H1 (cell line): ENCODE measurements around the gene NFIX. TPM values are rescaled to one million over a fixed set of nuclear protein-coding genes. Genes with fewer than 3 reads are reported as not detected.

ENCODE experiments used
- CTCF ChIA-PET: fragments of 300-600 bp; sonication (Branson Sonifier 250); formaldehyde crosslinking; loops from one replicate; lab custom pipeline; 2021; ENCODE audit not compliant: partially characterized antibody; lab: Charles Lee
- POLR2A ChIA-PET: fragments of 300-600 bp; sonication (Branson Sonifier 250); formaldehyde crosslinking; loops from one replicate; lab custom pipeline; 2021; ENCODE audit warnings: inconsistent platforms; ENCODE audit not compliant: partially characterized antibody; lab: Charles Lee
- DNase-seq, 2 experiments: peaks; one replicate each; pipeline versions ENCODE4 v3.0.0 to v3.0.0-alpha.2; 2010 to 2022; ENCODE audit warnings: low spot score in 2 of 2, low read depth in 1 of 2, mixed read lengths in 1 of 2
- FAIRE-seq: peaks from 2 replicates; lab custom pipeline; 2011; peaks lifted over from hg19 to GRCh38; lab: Jason Lieb, UNC
- H2AFZ ChIP-seq: 2 replicates; pipeline ENCODE4 v1.8.1; 2012; ENCODE audit warnings: low read length, inconsistent platforms
- H2AK5ac ChIP-seq: 2 replicates; pipeline ENCODE4 v1.6.1; 2013; ENCODE audit warnings: low read depth, low read length
- H2BK120ac ChIP-seq: replicated peaks from 2 replicates; pipeline ENCODE3; 2013; ENCODE audit warnings: low read depth, low read length, inconsistent platforms
- H2BK12ac ChIP-seq: 2 replicates; pipeline ENCODE4 v1.6.1; 2013; ENCODE audit warnings: low read depth, low read length
- H2BK15ac ChIP-seq: 2 replicates; pipeline ENCODE4 v1.6.1; 2013; ENCODE audit warnings: low read length
- H2BK20ac ChIP-seq: 2 replicates; pipeline ENCODE4 v1.6.1; 2013; ENCODE audit warnings: low read length
- H2BK5ac ChIP-seq: 2 replicates; pipeline ENCODE4 v1.6.1; 2013; ENCODE audit warnings: low read depth, low read length
- H3K14ac ChIP-seq: 2 replicates; pipeline ENCODE4 v1.6.1; 2013; ENCODE audit warnings: inconsistent platforms; ENCODE audit not compliant: insufficient read length
- H3K18ac ChIP-seq: 2 replicates; pipeline ENCODE4 v1.6.1; 2013; ENCODE audit warnings: low read length; ENCODE audit errors: extremely low read depth
- H3K23ac ChIP-seq: 2 replicates; pipeline ENCODE4 v1.6.1; 2013; ENCODE audit warnings: inconsistent platforms; ENCODE audit not compliant: insufficient read length
- H3K23me2 ChIP-seq: 2 replicates; pipeline ENCODE4 v1.6.1; 2013; ENCODE audit warnings: low read depth, low read length
- H3K27ac ChIP-seq: 2 replicates; pipeline ENCODE4 v1.6.1; 2011; ENCODE audit warnings: low read depth, low read length, inconsistent platforms
- H3K27me3 ChIP-seq, 4 experiments: replicated peaks in 1 of 4; 1 replicate in 1 of 4; 2 replicates in 3 of 4; pipeline versions ENCODE4 v1.6.1 to v1.8.1; 2011 to 2013; ENCODE audit warnings: low read length in 3 of 4, mild to moderate bottlenecking in 3 of 4, inconsistent platforms in 2 of 4, mixed read lengths in 2 of 4, moderate library complexity in 1 of 4; ENCODE audit not compliant: control insufficient read depth in 3 of 4, insufficient read depth in 3 of 4; ENCODE audit errors: extremely low read depth in 1 of 4
- H3K36me3 ChIP-seq, 4 experiments: 2 replicates each; pipeline versions ENCODE4 v1.6.1 to v1.8.1; 2011 to 2013; ENCODE audit warnings: mild to moderate bottlenecking in 4 of 4, low read length in 3 of 4, moderate library complexity in 2 of 4, control low read depth in 1 of 4, inconsistent platforms in 1 of 4; ENCODE audit not compliant: insufficient read depth in 4 of 4, control insufficient read depth in 2 of 4
- H3K4ac ChIP-seq: replicated peaks from 2 replicates; pipeline ENCODE3; 2013; ENCODE audit warnings: low read length, low read depth, mixed read lengths, inconsistent platforms; ENCODE audit not compliant: insufficient read length
- H3K4me1 ChIP-seq, 4 experiments: replicated peaks in 1 of 4; 1 replicate in 1 of 4; 2 replicates in 3 of 4; pipeline versions ENCODE4 v1.6.1 to v1.8.1; 2011 to 2013; ENCODE audit warnings: low read length in 3 of 4, inconsistent platforms in 2 of 4, mixed read lengths in 1 of 4; ENCODE audit not compliant: insufficient read depth in 4 of 4, control insufficient read depth in 3 of 4
- H3K4me2 ChIP-seq, 2 experiments: 2 replicates each; pipeline versions ENCODE4 v1.6.1 to v1.8.1; 2011 to 2013; ENCODE audit warnings: low read depth in 2 of 2, low read length in 2 of 2, control low read depth in 1 of 2, inconsistent platforms in 1 of 2, mild to moderate bottlenecking in 1 of 2; ENCODE audit not compliant: insufficient read depth in 1 of 2
- H3K4me3 ChIP-seq, 4 experiments: fragments of 200-600, 300-600 bp in 1 of 4; sonication (generic), shearing (Covaris generic), sonication (Bioruptor Twin) in 1 of 4; 2 replicates each; pipeline versions ENCODE4 v1.5.1 to v1.8.1; 2011 to 2016; ENCODE audit warnings: low read length in 4 of 4, low read depth in 3 of 4, control low read depth in 2 of 4, inconsistent platforms in 2 of 4, mild to moderate bottlenecking in 2 of 4, mixed read lengths in 1 of 4, moderate library complexity in 1 of 4; ENCODE audit not compliant: insufficient read depth in 2 of 4; ENCODE audit errors: extremely low read depth in 1 of 4
- H3K56ac ChIP-seq: replicated peaks from 2 replicates; pipeline ENCODE3; 2013; ENCODE audit warnings: low read depth, mild to moderate bottlenecking, mixed read lengths, low read length, inconsistent platforms; ENCODE audit not compliant: insufficient read length
- H3K79me1 ChIP-seq: 2 replicates; pipeline ENCODE4 v1.6.1; 2013; ENCODE audit warnings: low read depth, low read length, control low read depth
- H3K79me2 ChIP-seq, 2 experiments: 2 replicates each; pipeline versions ENCODE4 v1.6.1 to v1.8.1; 2012 to 2013; ENCODE audit warnings: low read length in 2 of 2, mild to moderate bottlenecking in 2 of 2, inconsistent platforms in 1 of 2; ENCODE audit not compliant: insufficient read depth in 2 of 2, control insufficient read depth in 1 of 2
- H3K9ac ChIP-seq, 4 experiments: replicated peaks in 1 of 4; 1 replicate in 1 of 4; 2 replicates in 3 of 4; pipeline versions ENCODE4 v1.6.1 to v1.8.1; 2011 to 2013; ENCODE audit warnings: low read depth in 3 of 4, low read length in 3 of 4, control low read depth in 2 of 4, mild to moderate bottlenecking in 2 of 4, moderate library complexity in 2 of 4, inconsistent platforms in 1 of 4; ENCODE audit errors: extremely low read depth in 1 of 4
- H3K9me3 ChIP-seq, 2 experiments: 2 replicates each; pipeline versions ENCODE4 v1.6.1 to v1.8.1; 2012 to 2013; ENCODE audit warnings: mild to moderate bottlenecking in 2 of 2, moderate library complexity in 2 of 2, control low read depth in 1 of 2, inconsistent platforms in 1 of 2, low read depth in 1 of 2, low read length in 1 of 2, mixed read lengths in 1 of 2; ENCODE audit not compliant: insufficient read depth in 2 of 2
- H4K20me1 ChIP-seq, 2 experiments: replicated peaks in 1 of 2; 2 replicates each; pipeline versions ENCODE3 to v1.8.1; 2011 to 2013; ENCODE audit warnings: inconsistent platforms in 2 of 2, low read length in 2 of 2, mild to moderate bottlenecking in 1 of 2; ENCODE audit not compliant: insufficient read depth in 2 of 2, control insufficient read depth in 1 of 2
- H4K5ac ChIP-seq: 2 replicates; pipeline ENCODE4 v1.6.1; 2013; ENCODE audit warnings: low read length, low read depth, mixed read lengths, inconsistent platforms; ENCODE audit not compliant: insufficient read length
- H4K8ac ChIP-seq: 2 replicates; pipeline ENCODE4 v1.8.0; 2013; ENCODE audit warnings: mild to moderate bottlenecking, moderate library complexity, low read length, inconsistent platforms; ENCODE audit not compliant: insufficient read depth; ENCODE audit errors: extremely low read depth
- H4K91ac ChIP-seq: replicated peaks from 2 replicates; pipeline ENCODE3; 2013; ENCODE audit warnings: low read length, mixed read lengths, inconsistent platforms; ENCODE audit not compliant: insufficient read length
- ATF3 ChIP-seq: IDR thresholded peaks from 2 replicates; pipeline ENCODE4 v1.6.1; 2011; ENCODE audit warnings: low read depth, mild to moderate bottlenecking, low read length; ENCODE audit not compliant: insufficient read depth
- BCL11A ChIP-seq, 2 experiments: IDR thresholded peaks; one replicate each; pipeline ENCODE4 v1.6.1; 2011; ENCODE audit warnings: low read depth in 2 of 2, low read length in 2 of 2, mild to moderate bottlenecking in 2 of 2
- CTBP2 ChIP-seq: IDR thresholded peaks from 2 replicates; pipeline ENCODE4 v1.7.0; 2011; ENCODE audit warnings: borderline replicate concordance, mild to moderate bottlenecking, moderate library complexity, mixed read lengths, low read length; ENCODE audit not compliant: insufficient read depth, insufficient read length
- CTCF ChIP-seq, 3 experiments: IDR thresholded peaks; 1 replicate in 2 of 3; 2 replicates in 1 of 3; pipeline versions ENCODE4 v1.5.1 to v1.6.1; 2011; ENCODE audit warnings: low read length in 3 of 3, mild to moderate bottlenecking in 3 of 3, inconsistent platforms in 2 of 3, low read depth in 1 of 3, moderate library complexity in 1 of 3; ENCODE audit not compliant: insufficient read depth in 1 of 3; ENCODE audit errors: control extremely low read depth in 1 of 3
- JUN ChIP-seq: IDR thresholded peaks from 2 replicates; pipeline ENCODE4 v1.6.1; 2011; ENCODE audit warnings: low read depth, mild to moderate bottlenecking, improper control_type of control experiment, low read length
- JUND ChIP-seq: IDR thresholded peaks from 2 replicates; pipeline ENCODE4 v1.6.1; 2011; ENCODE audit warnings: mild to moderate bottlenecking, improper control_type of control experiment, low read length
- POU5F1 ChIP-seq: IDR thresholded peaks from 2 replicates; pipeline ENCODE4 v1.6.1; 2011; ENCODE audit warnings: low read depth, mild to moderate bottlenecking, low read length, moderate library complexity
- SIX5 ChIP-seq: IDR thresholded peaks from 2 replicates; pipeline ENCODE4 v1.6.1; 2011; ENCODE audit warnings: mild to moderate bottlenecking, low read depth, low read length
- TEAD4 ChIP-seq: IDR thresholded peaks from 2 replicates; pipeline ENCODE4 v1.6.1; 2012; ENCODE audit warnings: low read depth, low read length, inconsistent platforms, mixed read lengths
- ZNF274 ChIP-seq: IDR thresholded peaks from 2 replicates; pipeline ENCODE4 v1.7.0; 2012; ENCODE audit warnings: low read length, borderline replicate concordance; ENCODE audit errors: extremely low read depth
- WGBS, 2 experiments: shearing (Covaris generic) in 1 of 2; methylation state at CpG; one replicate each; pipeline versions ENCODE4 v1.1.6 to v1.1.7; 2013 to 2015; ENCODE audit warnings: low lambda C conversion rate in 2 of 2, mixed read lengths in 2 of 2, inconsistent platforms in 1 of 2, low coverage in 1 of 2, missing lambda C conversion rate in 1 of 2; ENCODE audit not compliant: insufficient replicate concordance in 2 of 2, insufficient coverage in 1 of 2, insufficient read length in 1 of 2; ENCODE audit errors: extremely low coverage in 1 of 2, missing lambda C conversion rate in 1 of 2; 5-methylcytosine and 5-hydroxymethylcytosine counted together
- polyA plus RNA-seq, 7 experiments: library from polyadenylated mRNA; depleted of rRNA in 3 of 7; stranded (reverse) in 5 of 7; unstranded in 2 of 7; fragments of >200 nt in 5 of 7; fragments of 200-250 nt in 2 of 7; gene quantifications; 1 replicate in 5 of 7; 2 replicates in 1 of 7; 4 replicates in 1 of 7; pipeline versions ENCODE4 v1.2.1 to v1.2.3, GENCODE V29; 2011 to 2013; ENCODE audit warnings: missing spikeins in 2 of 7, mixed read lengths in 2 of 7
- total RNA-seq: library from RNA; stranded (reverse); fragmentation: NEBNext Ultra II Directional; extraction: Animal tissue kit (Norgen Biotek cat#: 25700); gene quantifications from 2 replicates; pipeline ENCODE4 v1.2.1, GENCODE V29; 2021

Gene NFIX
- total and polyA plus RNA-seq, 2 of the 8 experiments (the other 6 are each of a cell fraction or from before 2014, with no cell fraction given), result 0.03 to 0.20 TPM

GRCh38 chr19:13128583-13128982 is 133.3 kb downstream of the NFIX start:
- no peak overlapping the region for H2BK5ac ChIP-seq
- H2AK5ac ChIP-seq, result no peak overlapping the region
- FAIRE-seq (no peak), DNase-seq (no peak)
- H3K4me2 ChIP-seq, result no peak overlapping the region
- no peak overlapping the region for H2BK15ac ChIP-seq
- no peak overlapping the region for H3K9ac ChIP-seq
- H2BK20ac ChIP-seq, result no peak overlapping the region
- POLR2A ChIA-PET, result interaction anchor here (0.9 to 14.8 kb wide), 14 partner anchors 8 to 36 kb away, joined by 3 to 228 read pairs (median 4); partner anchors contain the start of genes IER2, LYL1, NACC1 and STX10
- no peak overlapping the region for H2BK12ac ChIP-seq
- peaks cover 37 to 53% of the 10 kb centered on the region in 2 experiments for H4K20me1 ChIP-seq
- H2BK120ac ChIP-seq, result no peak overlapping the region
- H3K27ac ChIP-seq, result no peak overlapping the region
- no peaks in the 10 kb centered on the region for H3K27me3 ChIP-seq
- H2AFZ ChIP-seq, result no peak overlapping the region
- H3K4ac ChIP-seq, result no peak overlapping the region
- H3K4me3 ChIP-seq, result no peak overlapping the region
- peaks cover 0 to 3% (median 0%) of the 10 kb centered on the region in 4 experiments; a peak in 1 of 7 replicates for H3K4me1 ChIP-seq
- no peak overlapping the region for H4K5ac ChIP-seq
- no peak overlapping the region for H3K56ac ChIP-seq
- peaks cover 35% of the 10 kb centered on the region for H3K79me1 ChIP-seq
- H4K91ac ChIP-seq, result no peak overlapping the region
- H3K36me3 ChIP-seq, result peaks cover 0 to 5% (median 4%) of the 10 kb centered on the region in 4 experiments; a peak in 4 of 8 replicates
- H3K14ac ChIP-seq, result no peak overlapping the region
- H3K18ac ChIP-seq, result no peak overlapping the region
- H3K79me2 ChIP-seq, result peaks cover 27 to 96% of the 10 kb centered on the region in 2 experiments
- CTCF ChIA-PET, result interaction anchor here (0.6 to 2.0 kb wide), 8 partner anchors 8 to 584 kb away, joined by 3 to 9 read pairs (median 4); no protein-coding TSS in a partner anchor
- 89% methylated on average over 1 of the region's 1 CpG; no CpG with 5 or more reads in 1 of the 2 experiments for WGBS, 2 experiments
- no peaks in the 10 kb centered on the region for H3K23me2 ChIP-seq
- no peak overlapping the region for H4K8ac ChIP-seq
- H3K9me3 ChIP-seq, result no peaks in the 10 kb centered on the region
- no peak overlapping the region for H3K23ac ChIP-seq
- TF ChIP-seq ZNF274, result no peak
- no peak for TF ChIP-seq SIX5
- TF ChIP-seq ATF3, result no peak
- TF ChIP-seq TEAD4, result no peak
- no peak for TF ChIP-seq CTBP2
- no peak for TF ChIP-seq POU5F1
- TF ChIP-seq JUN, result no peak
- TF ChIP-seq BCL11A (IDR thresholded peaks at IDR 0.05; ENCODE audit: low read depth in 2 of 2, low read length in 2 of 2), result no peak
- no peak for TF ChIP-seq CTCF (IDR thresholded peaks at IDR 0.05; ENCODE audit: control extremely low read depth in 1 of 3, insufficient read depth in 1 of 3, low read depth in 1 of 3, low read length in 3 of 3)
- TF ChIP-seq JUND, result no peak
